ENCODE results near the gene GGT7. TPM values are rescaled to one million over a fixed set of nuclear protein-coding genes. Genes with fewer than 3 reads are reported as not detected.

The GGT7 gene
- total and polyA plus RNA-seq, 9 of the 15 experiments (the other 6 are each of a cell fraction or from before 2014, with no cell fraction given): 0.04 to 18.3 (median 5.9) TPM

DNA sequence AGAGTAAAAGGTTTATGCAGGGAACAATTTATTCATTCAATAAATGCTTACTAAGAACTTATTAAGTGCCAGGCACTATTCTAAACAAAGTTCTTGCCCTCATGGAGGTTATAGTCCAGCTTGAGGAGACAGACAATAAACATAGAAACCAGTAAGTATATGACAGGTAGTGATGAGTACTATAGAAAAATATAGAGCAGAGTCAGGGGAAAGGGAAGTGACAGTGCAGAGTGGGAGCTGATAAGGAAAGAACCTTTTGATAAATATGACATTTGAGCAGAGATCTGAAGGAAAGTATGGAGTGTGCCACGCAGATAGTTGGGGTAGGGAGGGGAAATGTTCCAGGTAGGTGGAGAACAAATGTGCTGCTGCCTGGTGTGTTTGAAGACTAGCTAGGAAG is 15.8 kb upstream of the GGT7 start (continued):
- TF ChIP-seq U2AF2 (optimal IDR thresholded peaks at IDR 0.05; ENCODE audit: low read depth, low read length) (no peak), RCOR1 (IDR thresholded peaks at IDR 0.05; ENCODE audit: borderline replicate concordance in 1 of 2, low read depth in 2 of 2, low read length in 2 of 2) (peak in 1 of 2 experiments; percentile 78; a peak in 1 of 4 replicates), ZZZ3 (IDR thresholded peaks at IDR 0.05) (no peak), JUN (IDR thresholded peaks at IDR 0.05; ENCODE audit: borderline replicate concordance, low read depth, low read length) (no peak), JUN (CRISPR knock-in tag; IDR thresholded peaks at IDR 0.05; ENCODE audit: borderline replicate concordance) (no peak), TAF1 (IDR thresholded peaks at IDR 0.05; ENCODE audit: control insufficient read depth, extremely low read depth, insufficient read depth, low read length, severe bottlenecking) (no peak), CHCHD3 (CRISPR knock-in tag; IDR thresholded peaks at IDR 0.05) (no peak), TAF7 (tag; IDR thresholded peaks at IDR 0.05) (no peak), ZNF644 (tag; IDR thresholded peaks at IDR 0.05; ENCODE audit: low read depth) (no peak), ZNF583 (CRISPR knock-in tag; IDR thresholded peaks at IDR 0.05) (no peak)
- TF ChIP-seq, protein P1, sequence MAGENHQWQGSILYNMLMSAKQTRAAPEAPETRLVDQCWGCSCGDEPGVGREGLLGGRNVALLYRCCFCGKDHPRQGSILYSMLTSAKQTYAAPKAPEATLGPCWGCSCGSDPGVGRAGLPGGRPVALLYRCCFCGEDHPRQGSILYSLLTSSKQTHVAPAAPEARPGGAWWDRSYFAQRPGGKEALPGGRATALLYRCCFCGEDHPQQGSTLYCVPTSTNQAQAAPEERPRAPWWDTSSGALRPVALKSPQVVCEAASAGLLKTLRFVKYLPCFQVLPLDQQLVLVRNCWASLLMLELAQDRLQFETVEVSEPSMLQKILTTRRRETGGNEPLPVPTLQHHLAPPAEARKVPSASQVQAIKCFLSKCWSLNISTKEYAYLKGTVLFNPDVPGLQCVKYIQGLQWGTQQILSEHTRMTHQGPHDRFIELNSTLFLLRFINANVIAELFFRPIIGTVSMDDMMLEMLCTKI (IDR thresholded peaks at IDR 0.05; ENCODE audit: partially characterized antibody): no peak
- TF ChIP-seq, protein P2, sequence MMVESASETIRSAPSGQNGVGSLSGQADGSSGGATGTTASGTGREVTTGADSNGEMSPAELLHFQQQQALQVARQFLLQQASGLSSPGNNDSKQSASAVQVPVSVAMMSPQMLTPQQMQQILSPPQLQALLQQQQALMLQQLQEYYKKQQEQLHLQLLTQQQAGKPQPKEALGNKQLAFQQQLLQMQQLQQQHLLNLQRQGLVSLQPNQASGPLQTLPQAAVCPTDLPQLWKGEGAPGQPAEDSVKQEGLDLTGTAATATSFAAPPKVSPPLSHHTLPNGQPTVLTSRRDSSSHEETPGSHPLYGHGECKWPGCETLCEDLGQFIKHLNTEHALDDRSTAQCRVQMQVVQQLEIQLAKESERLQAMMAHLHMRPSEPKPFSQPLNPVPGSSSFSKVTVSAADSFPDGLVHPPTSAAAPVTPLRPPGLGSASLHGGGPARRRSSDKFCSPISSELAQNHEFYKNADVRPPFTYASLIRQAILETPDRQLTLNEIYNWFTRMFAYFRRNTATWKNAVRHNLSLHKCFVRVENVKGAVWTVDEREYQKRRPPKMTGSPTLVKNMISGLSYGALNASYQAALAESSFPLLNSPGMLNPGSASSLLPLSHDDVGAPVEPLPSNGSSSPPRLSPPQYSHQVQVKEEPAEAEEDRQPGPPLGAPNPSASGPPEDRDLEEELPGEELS (CRISPR knock-in tag; IDR thresholded peaks at IDR 0.05; ENCODE audit: borderline replicate concordance): no peak
- TF ChIP-seq, protein P3, sequence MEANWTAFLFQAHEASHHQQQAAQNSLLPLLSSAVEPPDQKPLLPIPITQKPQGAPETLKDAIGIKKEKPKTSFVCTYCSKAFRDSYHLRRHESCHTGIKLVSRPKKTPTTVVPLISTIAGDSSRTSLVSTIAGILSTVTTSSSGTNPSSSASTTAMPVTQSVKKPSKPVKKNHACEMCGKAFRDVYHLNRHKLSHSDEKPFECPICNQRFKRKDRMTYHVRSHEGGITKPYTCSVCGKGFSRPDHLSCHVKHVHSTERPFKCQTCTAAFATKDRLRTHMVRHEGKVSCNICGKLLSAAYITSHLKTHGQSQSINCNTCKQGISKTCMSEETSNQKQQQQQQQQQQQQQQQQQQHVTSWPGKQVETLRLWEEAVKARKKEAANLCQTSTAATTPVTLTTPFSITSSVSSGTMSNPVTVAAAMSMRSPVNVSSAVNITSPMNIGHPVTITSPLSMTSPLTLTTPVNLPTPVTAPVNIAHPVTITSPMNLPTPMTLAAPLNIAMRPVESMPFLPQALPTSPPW (CRISPR knock-in tag; IDR thresholded peaks at IDR 0.05): no peak; the same call in 1 of the 2 replicates
- TF ChIP-seq, protein P4, sequence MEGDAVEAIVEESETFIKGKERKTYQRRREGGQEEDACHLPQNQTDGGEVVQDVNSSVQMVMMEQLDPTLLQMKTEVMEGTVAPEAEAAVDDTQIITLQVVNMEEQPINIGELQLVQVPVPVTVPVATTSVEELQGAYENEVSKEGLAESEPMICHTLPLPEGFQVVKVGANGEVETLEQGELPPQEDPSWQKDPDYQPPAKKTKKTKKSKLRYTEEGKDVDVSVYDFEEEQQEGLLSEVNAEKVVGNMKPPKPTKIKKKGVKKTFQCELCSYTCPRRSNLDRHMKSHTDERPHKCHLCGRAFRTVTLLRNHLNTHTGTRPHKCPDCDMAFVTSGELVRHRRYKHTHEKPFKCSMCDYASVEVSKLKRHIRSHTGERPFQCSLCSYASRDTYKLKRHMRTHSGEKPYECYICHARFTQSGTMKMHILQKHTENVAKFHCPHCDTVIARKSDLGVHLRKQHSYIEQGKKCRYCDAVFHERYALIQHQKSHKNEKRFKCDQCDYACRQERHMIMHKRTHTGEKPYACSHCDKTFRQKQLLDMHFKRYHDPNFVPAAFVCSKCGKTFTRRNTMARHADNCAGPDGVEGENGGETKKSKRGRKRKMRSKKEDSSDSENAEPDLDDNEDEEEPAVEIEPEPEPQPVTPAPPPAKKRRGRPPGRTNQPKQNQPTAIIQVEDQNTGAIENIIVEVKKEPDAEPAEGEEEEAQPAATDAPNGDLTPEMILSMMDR (IDR thresholded peaks at IDR 0.05 in 2 of 3, conservative IDR thresholded peaks at IDR 0.05 in 1 of 3; ENCODE audit: insufficient read depth in 2 of 3, low read depth in 1 of 3, low read length in 3 of 3): no peak
- TF ChIP-seq, protein P5, sequence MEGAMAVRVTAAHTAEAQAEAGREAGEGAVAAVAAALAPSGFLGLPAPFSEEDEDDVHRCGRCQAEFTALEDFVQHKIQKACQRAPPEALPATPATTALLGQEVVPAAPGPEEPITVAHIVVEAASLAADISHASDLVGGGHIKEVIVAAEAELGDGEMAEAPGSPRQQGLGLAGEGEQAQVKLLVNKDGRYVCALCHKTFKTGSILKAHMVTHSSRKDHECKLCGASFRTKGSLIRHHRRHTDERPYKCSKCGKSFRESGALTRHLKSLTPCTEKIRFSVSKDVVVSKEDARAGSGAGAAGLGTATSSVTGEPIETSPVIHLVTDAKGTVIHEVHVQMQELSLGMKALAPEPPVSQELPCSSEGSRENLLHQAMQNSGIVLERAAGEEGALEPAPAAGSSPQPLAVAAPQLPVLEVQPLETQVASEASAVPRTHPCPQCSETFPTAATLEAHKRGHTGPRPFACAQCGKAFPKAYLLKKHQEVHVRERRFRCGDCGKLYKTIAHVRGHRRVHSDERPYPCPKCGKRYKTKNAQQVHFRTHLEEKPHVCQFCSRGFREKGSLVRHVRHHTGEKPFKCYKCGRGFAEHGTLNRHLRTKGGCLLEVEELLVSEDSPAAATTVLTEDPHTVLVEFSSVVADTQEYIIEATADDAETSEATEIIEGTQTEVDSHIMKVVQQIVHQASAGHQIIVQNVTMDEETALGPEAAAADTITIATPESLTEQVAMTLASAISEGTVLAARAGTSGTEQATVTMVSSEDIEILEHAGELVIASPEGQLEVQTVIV (CRISPR knock-in tag; IDR thresholded peaks at IDR 0.05; ENCODE audit: borderline replicate concordance): no peak
